DMS 273 (cell line): ENCODE results near the gene PPM1H.
"Not testable (repeated sequence)": the region's sequence is repeated elsewhere in the genome, so short reads cannot be mapped to it uniquely, and the experiment has no call there.

Source experiments
- DNase-seq: peaks from one replicate; lab custom pipeline; 2025; ENCODE audit not compliant: unreplicated experiment; lab: John Stamatoyannopoulos, UW

The PPM1H gene

DNA sequence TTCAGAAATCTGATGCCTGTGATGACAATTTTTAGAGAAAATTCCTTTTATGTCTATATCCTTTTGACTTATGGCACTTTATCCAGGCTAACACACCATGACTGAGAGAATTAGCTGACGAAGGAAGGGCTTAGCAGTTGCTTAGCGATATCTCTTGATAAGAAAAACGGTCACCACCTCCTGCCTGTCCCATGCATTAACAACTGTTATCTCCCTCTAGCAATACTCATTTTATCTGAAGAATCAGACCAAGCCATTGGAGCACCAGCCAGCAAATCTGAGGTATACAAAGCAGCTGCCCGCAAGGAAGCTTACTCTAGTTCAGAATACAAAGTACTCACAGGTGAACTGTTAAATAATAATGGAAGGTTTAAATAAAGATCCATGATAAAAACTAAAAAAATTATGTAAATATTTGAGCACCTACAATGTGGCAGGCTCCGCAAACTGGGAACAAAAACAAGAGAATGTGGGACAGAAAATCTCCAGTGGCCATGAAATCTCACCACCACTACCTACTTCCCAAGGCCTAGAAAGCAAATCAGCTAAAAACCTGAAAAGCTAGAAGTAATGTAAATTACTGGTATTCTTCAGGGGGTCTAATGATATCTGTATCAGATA is 24.3 kb downstream of the PPM1H start:
- DNase-seq, result peak; percentile 50

DNA sequence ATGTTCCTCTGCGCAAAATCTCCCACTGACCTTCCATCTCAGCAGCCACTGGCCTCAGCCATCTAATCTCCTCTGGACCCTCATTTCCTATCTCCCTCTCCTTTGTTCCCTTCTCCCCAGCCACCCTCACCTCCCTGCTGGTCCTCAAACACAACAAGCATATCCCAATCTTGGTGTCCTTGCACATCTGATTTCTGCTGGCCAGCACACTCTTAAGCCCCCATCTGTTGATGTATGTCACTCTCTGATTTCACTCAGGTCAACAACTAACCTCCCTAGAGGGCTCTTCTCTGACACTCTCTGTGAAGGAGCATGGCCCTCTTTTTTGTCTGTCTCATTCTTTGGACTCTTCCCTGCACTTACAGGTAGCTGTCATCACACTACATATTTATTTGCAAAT is 25.6 kb downstream of the PPM1H start:
- DNase-seq, result no peak

DNA sequence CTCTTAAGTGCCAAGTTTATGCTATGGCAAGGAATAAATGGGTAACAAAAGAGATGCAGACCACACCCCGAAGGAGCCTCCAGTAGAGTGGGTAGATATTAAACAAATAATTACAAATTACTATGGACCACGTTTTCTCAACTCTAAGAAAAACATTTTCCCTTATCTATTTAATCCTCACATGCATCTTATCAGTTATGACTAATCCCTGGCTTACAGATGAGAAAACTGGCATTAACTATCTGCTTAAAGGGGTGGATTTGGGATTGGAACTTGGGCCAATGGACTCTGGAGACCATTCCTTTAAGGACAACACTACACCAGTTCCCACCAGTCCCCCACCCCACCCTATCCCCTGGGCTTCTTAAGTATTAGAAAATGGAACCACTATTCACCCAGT is 26.3 kb downstream of the PPM1H start:
- DNase-seq, result no peak

DNA sequence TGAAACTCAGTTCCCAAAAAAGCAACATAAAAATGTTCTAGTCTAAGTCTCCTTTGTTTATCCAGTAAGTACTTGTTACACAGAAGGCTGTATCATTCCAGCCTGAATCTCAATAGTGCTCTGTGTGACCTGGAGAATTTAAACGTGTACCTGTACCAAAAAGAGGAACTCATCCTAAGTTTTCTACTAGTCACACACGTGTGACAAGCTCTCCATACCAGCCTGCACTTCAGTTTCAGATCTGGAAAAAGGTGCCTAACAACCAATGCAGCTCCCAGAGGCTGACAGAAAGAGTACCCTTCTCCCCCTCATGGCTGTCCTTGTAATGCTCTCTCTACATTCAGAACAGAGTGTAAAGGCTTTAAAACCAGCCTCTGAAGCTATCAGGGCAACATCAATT is 27.4 kb downstream of the PPM1H start:
- DNase-seq, result no peak

DNA sequence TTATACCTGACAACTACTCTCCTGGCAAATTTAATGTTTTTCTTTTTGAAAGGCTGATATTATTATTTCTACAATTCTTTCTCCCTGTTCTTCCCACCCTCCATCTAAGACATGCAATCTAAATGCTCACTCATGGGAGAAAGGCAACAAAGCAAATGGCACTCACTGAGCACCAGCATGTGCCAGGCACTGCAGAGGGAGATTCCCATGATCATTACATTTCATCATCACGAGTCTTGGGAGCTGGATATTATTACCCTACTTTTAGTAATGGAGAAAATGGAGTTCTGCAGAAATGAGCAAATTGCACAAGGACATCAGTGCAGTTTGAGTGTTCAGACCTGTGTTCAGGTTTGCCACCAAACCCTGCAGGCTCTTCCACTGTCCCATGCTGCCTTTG is 27.9 kb downstream of the PPM1H start:
- DNase-seq, result no peak

- no peak for DNase-seq
These were observed 31.8 kb downstream of the PPM1H start for GRCh38 chr12:62903151-62903550.

DNA sequence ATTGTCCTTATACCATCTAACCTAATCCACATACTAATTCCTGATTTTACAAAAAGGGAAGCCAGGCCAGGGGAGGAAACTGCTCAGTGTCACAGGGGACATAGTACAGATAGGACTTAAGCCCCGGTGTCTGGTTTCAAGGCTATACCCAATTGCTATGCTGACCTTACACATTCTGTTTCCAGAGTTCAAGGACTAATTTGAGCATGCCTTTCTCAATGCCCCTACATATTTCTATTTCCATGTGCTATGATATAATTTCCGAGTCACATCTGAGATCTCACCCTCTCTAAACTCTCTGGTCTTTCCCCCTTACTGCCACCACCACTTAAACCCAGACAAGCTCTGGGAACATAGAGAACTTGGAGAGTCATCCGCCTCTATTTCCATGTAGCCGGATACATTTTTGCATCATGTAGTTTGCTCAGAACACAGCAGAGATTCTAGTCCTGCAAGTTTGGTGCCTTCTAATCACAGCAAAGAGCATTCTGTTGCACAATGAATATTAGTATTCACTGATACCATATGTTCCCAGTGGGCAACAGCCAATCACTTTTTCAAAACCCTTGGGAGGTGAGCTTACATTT is 34.2 kb downstream of the PPM1H start:
- peak; percentile 65 for DNase-seq

GRCh38 chr12:62899568-62900390 is 35.2 kb downstream of the PPM1H start:
- DNase-seq, result no peak

- no peak for DNase-seq
These were observed 36.4 kb downstream of the PPM1H start for GRCh38 chr12:62898526-62898925.

- no peak for DNase-seq
These were observed 39.5 kb downstream of the PPM1H start for GRCh38 chr12:62895351-62895877.

DNA sequence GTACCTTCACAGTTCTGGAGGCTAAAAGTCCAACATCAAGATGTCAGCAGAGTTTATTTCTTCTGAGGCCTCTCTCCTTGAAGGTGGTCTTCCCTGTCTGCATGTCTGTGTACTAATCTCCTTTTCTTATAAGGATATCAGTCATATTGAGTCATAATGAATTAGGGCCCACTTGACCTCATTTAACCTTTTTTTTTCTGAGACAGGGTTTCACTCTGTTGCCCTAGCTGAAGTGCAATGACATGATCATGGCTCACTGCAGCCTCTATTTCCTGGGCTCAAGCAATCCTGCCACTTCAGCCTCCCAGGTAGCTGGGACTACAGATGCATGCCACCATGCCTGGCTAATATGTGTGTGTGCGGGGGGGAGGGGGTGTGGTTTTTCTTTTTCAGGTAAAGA is 41.7 kb downstream of the PPM1H start:
- no peak for DNase-seq

- DNase-seq, result no peak
These were observed 43.0 kb downstream of the PPM1H start for GRCh38 chr12:62891805-62892549.

- no peak for DNase-seq
These were observed 46.4 kb downstream of the PPM1H start for GRCh38 chr12:62888454-62889110.

DNA sequence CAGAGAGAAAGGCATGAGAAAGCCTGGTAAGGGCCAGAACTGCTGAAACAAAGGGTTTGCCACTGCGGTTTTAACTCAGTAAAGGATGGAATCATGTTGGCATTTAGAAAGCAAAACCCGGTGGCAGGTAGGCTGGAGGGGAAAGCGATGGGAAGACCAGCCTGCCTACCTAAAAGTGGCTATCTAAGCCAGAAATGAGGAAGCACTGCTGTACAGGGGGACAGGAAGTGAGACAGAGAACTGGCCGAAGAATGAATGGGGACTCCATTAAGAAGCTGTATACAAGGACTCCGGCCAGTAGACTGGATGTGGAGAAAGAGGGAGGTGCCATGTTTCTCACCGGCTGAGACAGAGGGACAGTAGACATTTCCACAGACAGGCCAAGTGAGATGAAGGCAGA is 48.2 kb downstream of the PPM1H start:
- DNase-seq, result no peak

DNA sequence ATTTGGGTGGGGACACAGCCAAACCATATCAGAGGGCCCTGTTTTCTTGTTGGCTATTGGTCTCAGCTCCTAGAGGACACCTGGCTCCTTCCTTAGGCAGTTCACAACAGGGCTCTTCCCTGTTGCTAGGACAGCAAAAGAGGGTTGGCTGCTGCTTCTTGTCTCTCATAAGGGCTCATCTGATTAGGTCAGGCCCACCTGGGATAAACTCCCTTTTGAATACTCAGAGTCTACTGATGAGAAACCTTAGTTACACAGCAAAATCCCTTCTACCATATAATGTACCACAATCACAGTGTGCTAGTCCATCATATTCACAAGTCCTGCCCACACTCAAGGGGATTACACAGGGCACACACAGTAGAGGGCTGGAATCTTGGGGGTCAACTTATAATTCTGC is 49.7 kb downstream of the PPM1H start:
- no peak for DNase-seq

- not testable (repeated sequence) for DNase-seq
These were observed 50.1 kb downstream of the PPM1H start for GRCh38 chr12:62884832-62885231.

GRCh38 chr12:62882696-62883095 is 52.3 kb downstream of the PPM1H start:
- DNase-seq, result peak; percentile 12

DNA sequence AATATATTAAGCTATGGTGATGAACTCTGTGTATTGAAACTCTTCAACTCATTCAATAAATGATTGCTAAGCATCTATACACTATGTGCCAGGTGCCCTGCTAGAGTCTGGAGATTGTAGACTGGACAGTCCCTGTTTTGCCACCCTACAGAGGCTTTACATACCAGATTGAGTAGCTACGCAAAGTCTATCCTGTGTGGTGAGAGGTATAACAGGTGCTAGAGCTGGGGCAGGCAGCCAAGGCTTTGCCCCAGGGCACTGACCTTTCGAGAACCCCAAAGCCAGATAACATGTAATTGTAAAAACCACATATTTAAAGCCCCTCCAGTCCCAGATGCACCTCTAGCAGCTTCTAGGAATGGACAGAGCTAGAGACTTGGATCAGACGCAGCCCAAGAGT is 52.8 kb downstream of the PPM1H start:
- no peak for DNase-seq

- no peak for DNase-seq
These were observed 55.3 kb downstream of the PPM1H start for GRCh38 chr12:62879691-62880090.

DNA sequence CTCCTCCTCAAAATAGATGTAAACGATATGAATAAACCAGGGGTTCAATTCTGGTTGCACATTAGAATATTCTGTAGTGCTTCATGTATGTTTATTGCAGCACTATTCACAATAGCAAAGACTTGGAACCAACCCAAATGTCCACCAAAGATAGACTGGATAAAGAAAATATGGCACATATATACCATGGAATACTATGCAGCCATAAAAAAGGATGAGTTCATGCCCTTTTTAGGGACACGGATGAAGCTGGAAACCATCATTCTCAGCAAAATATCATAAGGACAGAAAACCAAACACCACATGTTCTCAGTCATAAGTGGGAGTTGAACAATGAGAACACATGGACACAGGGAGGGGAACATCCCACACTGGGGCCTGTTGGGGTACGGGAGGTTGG is 55.7 kb downstream of the PPM1H start:
- DNase-seq, result not testable (repeated sequence)

DNA sequence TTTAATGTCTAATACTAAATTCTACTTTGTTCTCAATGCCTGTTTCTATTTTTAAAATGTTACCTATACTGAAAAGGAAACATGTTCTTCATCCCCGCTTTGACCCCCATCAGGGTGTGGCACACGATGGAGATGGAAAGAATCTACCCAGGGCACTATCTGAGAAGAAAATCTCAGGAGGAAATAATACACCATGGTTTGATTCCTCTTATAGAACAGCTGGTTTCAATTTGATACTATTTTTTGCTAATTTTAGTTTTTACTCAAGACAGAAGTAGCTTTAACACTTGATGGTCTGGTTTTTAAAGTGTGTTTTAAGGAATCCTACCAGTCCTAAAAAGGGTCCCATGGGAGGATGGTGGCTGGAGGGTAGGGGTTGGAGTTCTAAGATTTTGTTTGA is 56.7 kb downstream of the PPM1H start:
- DNase-seq, result no peak
